B cell (primary cell): ENCODE data around the gene SLC22A17.
"Not testable (repeated sequence)": the region's sequence is repeated elsewhere in the genome, so short reads cannot be mapped to it uniquely, and the experiment has no call there.

ENCODE experiments used
- CTCF ChIP-seq: fragments of 200-600 bp; IDR thresholded peaks from one replicate; pipeline ENCODE4 v1.8.0; 2022; ENCODE audit warnings: antibody characterized with exemption, mild to moderate bottlenecking
- EZH2 ChIP-seq: IDR thresholded peaks from 2 replicates; pipeline ENCODE4 v1.6.1; 2012; ENCODE audit warnings: borderline replicate concordance, low read depth, mild to moderate bottlenecking, moderate library complexity, low read length; ENCODE audit not compliant: insufficient read depth, poor library complexity, severe bottlenecking

- not testable (repeated sequence) for TF ChIP-seq CTCF, EZH2
These were observed 37.2 kb upstream of the SLC22A17 start for GRCh38 chr14:23389871-23390270.
